Right lobe of liver (tissue), 4 donors: ENCODE results near the gene DSG3.

ENCODE experiments used
- CTCF ChIP-seq, 4 donors: fragments of 200-600 bp in 3 of 4; fragments of 450-650 bp in 1 of 4; IDR thresholded peaks; one replicate each; pipeline versions ENCODE4 v1.5.1 to v1.8.0; 2016 to 2022; ENCODE audit warnings: antibody characterized with exemption in 4 of 4, mild to moderate bottlenecking in 2 of 4
- POLR2A ChIP-seq: fragments of 450-650 bp; IDR thresholded peaks from one replicate; pipeline ENCODE4 v1.6.1; 2017; ENCODE audit warnings: antibody characterized with exemption, mild to moderate bottlenecking
- donor health status: DM: no; HTN: no; CAD: no.
- donor health status: DM: no; HTN: no; CAD: no.
- donor health status: DM: no; HTN: yes; CAD: no.

GRCh38 chr18:31420524-31420923, 27.0 kb upstream of the DSG3 start:
- TF ChIP-seq CTCF (IDR thresholded peaks at IDR 0.05) (no peak), POLR2A (no peak)
